Measurements from ENCODE around the gene PARVA.

Gene PARVA

DNA sequence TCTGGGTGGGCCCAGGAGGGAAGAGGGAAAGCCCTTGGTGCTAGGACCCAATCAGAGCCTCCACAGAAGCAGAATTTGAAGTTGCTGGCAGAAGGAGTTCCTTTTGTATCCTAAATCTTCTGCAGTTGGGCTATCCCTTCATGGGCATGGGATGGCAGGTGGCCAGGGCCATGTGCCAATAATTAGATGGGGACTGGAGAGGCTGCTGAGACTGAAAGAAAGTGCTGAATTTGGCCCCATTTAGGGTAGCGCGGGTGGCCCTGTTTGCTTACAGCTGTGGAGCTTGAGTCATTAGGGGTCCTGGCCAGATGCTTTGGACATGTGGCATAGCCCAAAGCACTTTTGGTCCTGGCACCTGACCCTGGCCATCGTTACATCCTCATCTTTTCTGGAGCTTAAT is 27.1 kb downstream of the PARVA start:
- DNase-seq = no peak

DNA sequence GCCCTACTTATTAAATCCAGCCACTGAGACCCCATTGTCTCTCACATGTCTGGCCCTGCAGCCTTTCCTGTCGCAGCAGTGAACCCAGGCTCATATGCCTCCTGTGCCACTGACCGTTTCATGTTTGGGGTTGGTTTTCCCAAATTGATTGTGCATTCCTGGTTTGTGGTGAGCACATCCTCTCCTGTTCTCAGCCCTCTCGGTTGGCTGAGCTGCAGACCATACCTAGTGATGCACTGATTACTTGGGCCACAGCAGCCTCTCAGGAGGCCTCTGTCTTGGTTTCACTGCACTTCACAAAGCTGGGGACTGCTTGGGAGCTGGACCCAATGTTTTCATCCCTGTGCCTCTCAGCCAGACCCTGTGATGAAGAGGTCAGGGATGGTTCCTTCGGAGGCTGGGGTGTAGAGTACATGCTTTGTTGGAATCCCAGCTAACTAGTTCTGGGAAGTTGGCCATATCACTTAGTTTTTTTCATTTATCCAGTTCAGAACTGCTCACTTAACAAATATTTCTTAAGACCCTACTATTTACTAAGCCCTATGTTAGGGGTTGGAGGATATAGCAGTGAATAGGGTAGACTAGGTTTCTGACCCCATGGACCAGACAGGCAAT is 30.9 kb downstream of the PARVA start:
- DNase-seq = no peak

DNA sequence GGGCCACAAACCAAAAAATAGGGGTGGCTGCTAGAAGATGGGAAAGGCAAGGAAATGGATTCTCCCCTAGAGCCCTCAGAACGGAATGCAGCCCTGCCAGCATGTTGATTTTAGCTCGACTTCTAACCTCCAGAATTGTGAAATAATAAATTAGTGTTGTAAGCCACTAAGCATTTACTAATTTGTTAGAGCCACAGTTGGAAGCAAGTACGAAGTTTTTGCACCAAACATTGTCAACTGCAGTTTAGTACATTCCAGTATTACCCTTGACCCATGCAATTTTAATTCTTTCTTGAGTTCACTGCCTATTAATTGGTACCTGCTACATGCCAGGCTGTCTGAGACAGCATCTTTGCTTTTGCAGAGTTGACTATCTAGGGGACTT is 32.2 kb downstream of the PARVA start:
- no peak for DNase-seq

DNA sequence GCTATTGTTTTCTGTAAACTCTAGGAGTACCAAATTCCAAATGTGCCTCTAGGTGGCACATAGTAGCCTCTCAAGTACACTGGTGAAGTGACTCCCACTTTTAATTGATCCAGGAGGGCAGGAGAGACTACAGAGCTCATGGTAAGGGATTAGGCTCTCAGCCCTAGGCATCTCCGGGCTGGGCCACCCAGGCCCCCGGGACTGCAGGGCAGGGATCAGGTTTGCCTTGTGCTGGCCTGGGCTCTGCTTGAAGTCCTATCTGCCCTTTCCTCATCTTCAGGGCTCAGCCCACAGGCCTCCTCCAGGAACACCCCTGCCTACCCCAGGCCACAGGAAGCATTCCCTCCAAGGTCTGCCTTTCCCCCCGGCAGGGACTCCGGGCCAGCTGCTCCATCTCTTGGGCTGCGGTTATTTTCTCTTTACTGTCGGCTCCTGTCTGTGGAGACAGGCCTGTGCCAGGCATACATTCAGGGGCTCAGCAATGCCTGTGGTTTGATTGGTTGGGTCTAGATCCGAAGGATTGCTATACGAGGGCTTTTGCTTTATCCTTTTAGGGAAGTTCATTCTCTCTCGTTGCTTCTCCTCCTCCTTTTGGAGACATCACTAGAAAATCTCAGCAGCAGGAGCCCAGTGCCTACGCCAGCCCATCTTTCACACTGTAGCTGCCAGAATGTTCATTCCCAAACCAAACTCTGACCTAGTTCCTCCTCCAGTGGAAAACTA is 32.8 kb downstream of the PARVA start:
- DNase-seq = peak; percentile 67

- no peak for DNase-seq
These were observed 34.0 kb downstream of the PARVA start for GRCh38 chr11:12411393-12411792.

GRCh38 chr11:12411806-12412727 is 34.7 kb downstream of the PARVA start:
- no peak for DNase-seq

DNA sequence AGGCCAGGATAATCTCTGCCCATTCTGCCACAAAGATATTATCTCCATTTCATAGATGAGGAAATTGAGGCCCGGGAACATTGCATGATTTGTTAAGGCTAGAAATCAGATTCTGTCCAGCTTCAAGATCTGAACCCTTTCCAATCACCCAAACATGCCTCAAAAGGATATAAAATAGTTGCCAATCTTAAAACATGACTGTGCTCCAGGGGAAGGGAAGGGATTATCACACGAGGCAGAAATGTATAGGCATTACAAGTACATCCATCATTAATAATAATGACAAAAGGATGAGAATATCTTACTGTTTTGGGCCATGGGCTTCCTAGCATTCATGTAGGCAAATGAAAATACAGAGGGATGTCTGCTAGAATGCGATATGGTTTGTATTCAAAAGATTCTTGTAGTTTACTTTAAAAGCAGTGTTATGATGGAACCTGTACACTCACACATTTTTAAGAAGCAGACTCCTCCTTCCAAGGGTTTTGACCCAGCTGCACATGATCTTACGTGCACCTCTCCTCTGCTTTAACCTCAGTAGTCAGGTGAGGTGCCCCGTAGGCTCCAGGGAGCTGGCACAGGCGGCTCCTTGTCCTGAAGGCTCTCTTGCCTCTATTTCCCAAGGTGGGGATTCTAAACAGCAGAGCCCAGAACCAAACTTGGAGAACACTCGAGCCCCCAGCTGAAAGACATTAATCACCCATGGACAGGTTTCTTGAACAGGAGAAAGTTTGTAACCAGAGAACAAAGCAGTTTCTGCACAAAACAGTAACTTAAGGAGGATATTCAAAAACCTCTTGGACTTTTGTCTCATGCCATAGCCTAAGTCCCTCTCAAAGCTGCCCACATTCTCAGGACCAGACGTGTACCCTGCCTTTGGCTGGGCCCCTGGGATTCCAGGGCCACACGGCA is 36.0 kb downstream of the PARVA start:
- no peak for DNase-seq

DNA sequence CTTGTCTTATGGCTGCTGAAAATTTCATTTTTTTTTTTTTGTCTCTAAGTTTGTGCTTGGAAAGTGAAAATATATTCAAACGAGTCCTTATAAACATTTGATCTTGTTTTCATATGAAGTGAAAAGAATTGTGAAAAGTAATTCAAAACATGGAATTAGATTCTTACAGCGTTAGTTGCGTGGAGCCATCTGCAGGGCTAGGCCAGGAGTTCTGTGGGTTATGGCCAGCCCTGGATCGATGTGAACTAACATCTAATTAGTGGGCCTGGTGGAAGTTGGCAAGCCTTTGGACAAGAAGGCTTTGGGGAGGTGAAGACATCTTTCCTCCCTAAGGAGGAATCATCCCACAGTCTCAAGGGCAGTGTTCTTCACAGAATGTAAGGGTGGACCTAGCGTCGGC is 37.2 kb downstream of the PARVA start:
- DNase-seq = no peak

DNA sequence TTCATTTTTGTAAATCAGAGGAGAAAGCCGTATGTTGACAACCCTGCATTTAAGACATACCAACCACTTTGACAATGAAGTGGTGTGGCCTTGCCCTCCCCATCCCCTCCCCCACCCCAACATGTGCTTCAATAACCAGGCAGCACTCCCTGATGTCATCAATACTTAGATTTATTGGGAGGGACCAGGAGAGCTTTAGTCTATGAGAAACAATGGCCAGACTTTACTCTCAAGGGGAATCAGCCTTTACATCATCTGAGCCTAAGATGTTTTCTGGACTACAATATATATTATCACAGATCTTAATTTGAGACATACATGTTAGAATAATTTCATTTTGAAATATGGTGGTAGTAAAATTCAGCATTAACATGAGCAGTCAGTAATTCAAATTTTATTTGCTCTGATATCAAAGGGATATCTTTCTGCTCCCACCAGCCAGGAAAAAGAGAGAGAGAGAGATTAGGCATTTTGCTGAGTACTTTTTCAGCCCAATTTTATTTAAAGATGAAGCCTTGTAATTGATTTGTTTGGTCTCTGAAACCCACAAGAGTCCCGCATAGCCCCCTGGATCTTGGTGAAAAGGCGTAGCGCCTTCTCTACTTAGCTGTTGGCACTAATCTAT is 38.1 kb downstream of the PARVA start:
- DNase-seq = no peak

DNA sequence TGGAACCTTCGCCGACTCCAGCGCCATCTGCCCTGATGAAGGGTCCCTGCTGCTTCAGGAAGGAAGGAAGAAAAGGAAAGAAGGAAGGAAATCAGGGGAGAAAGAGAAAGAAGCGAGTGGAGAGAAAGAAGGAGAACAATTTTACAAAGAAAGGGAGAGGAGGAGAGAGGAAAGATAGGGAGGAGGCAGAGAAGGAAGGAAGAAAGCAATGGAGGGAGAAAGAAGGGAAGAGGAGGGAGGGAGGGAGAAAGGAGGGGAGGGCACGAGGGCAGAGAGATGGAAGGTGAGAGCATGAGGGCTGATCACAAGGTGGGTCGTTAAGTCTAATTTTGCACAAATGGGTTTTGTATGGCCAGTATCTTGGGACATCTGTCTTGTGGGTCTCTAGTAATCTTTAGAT is 39.2 kb downstream of the PARVA start:
- DNase-seq = no peak

DNA sequence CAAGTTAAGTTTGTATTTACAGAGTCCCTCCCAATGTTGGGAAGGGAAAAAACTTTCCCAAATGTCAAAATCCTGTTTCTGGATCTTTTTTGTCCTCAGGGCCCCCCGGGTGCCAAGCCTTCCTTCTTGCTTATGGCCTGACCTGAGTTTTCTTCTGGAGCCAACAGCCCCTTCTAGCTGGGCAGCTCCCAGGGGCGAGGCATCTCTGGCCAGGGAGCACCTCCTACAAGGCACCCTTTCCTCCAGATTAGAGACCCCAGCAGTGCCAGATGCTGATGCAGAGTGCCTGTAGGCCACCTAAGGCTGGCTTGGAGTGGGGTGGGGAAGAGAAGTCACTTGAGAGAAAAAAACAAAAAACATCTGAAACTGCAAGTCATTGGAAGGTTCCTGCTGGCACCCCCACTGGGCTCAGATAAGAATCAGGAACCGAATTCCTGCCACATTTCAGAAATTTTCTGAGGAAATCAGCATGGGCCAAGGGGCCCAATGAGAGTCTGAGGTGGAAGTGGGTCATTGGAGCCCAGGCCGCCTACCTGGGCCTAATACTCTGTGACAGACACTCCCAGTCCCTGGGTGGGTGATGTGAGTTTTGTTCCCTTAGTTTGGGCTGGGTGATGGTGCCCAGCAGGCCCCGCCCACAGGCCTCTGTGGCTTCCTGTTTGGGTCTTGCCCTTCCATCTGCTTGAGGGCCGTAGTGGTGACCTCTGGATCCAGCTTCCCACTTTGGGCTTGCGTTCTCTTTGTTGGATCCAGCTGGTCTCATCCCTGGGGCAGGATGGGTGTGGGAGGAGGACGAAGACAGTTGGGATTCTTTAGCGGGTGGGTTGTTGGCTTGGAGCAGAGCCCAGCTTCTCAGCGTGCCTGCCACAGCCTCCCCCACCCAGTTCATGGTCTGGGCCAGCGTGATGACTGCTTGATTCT is 40.6 kb downstream of the PARVA start:
- no peak for DNase-seq

GRCh38 chr11:12420040-12420439 is 42.7 kb downstream of the PARVA start:
- no peak for DNase-seq

DNA sequence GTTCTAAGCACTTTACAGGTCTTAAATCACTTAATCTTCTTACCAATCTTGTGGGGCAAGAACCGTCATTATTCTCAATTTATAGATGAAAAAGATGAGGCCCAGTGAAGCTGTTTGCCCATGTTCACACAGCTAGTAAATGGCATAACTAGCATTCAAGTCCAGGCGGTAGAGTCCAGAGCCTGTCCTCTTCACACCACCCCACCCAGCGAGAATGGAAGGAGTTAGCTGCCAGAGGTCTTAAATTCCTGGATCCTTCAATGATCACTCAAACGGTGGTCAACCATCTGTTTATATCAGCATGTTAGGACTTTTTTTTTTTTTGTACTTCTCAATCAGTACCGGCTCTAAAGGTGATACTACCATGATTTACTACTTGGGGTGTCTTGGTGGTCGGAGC is 43.3 kb downstream of the PARVA start:
- peak; percentile 53 for DNase-seq

- no peak for DNase-seq
These were observed 44.0 kb downstream of the PARVA start for GRCh38 chr11:12421386-12421785.

GRCh38 chr11:12426176-12426575 is 48.8 kb downstream of the PARVA start:
- no peak for DNase-seq

DNA sequence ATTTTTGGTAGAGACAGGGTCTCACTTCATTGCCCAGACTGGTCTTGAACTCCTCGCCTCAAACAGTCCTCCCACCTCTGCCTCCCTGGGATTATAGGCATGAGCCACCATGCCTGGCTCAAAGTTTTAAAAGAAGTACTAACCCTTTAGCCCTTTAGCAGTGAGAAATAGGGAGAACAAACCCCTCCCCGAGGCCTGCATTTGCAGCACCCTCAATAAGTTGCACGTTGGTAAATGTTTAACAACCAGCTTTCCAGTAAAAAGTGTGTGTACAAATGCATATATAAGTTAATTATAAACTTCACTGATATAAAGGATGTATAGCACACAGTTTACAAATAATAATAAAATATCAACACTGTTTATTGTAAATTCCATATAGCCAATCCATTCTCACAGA is 51.8 kb downstream of the PARVA start:
- DNase-seq = no peak

DNA sequence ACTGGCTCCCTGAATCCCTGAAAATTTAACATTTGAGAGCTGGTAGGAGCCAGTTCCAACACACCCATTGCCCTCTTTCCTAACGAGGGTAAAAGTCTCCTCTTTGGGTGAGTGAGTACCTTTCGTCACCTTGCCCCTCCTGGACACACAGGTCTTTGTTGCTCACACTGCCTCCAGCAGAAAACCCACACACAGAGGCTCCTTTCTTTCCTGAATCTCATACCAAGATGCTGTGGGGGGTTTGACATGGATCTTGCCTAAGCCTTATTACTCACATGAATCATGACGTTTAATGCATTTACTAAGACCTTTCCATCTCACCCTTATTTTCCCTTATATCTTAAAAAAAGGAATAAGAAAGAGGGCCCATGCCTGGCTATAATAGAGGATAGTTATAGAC is 53.0 kb downstream of the PARVA start:
- no peak for DNase-seq

DNA sequence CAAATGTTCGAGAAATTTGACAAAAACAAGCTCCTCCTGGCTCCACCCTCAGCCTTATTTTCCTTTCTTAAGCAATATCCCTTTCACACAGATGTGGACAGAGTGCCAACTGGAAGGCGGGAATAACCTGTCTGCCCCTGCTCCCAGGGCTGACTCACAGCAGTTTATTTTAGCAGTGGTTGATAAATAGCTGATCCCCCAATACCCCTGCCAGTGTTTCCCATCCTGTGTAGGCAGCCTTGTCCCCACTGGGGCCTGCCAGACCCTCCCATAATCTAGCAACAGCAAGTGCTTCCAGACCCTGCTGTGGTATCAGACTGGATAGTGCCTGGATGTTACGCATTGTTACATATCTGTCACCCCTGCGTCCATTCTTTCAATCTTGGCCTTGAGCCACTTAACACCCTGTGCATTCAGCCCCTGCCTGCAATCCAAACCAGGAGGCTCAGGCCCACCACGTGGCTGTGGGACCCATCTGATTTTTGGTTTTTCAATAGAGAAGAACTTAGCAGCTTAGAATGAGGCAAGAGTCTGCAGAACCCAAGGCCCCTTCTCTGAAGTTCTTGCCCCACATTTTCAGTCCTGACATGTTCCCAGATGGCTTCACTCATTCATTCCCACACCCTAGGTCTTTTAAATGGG is 53.7 kb downstream of the PARVA start:
- DNase-seq = no peak

DNA sequence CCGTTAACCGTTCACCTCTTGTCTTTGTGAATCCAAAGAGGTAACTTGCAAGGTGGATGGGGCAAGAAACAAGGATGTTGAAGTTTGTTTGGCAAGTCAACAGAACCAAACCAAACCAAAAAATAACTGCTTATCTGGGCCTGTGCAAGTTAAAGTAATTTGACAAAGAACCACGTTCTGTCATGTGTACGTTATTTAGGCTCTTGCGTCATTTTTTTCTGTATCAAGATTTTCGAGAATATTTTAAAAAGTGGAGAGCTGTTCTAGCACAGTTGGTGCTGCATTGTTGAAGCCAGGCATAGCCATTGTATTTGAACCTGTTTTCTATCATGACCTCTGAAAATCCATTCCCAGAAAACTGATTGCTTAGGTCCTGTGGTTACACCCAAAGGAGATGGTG is 55.1 kb downstream of the PARVA start:
- no peak for DNase-seq

GRCh38 chr11:12433121-12433520 is 55.8 kb downstream of the PARVA start:
- no peak for DNase-seq
